T-helper 1 cell treated with Interleukin-12 subunit alpha and Interleukin-12 subunit beta and Interleukin-4 antibody, amounts not matched to agents 30 μg/mL and 1 μg/mL, for 36 hours (primary cell): ENCODE results near the gene RBFOX2.

Source experiments
- H3K27ac Mint-ChIP-seq: one replicate; pipeline ENCODE4 v1.8.0; 2021; ENCODE audit warnings: mild to moderate bottlenecking, mixed read lengths
- H3K27me3 Mint-ChIP-seq: one replicate; pipeline ENCODE4 v1.8.0; 2021; ENCODE audit warnings: low read depth, mixed read lengths
- H3K36me3 Mint-ChIP-seq: one replicate; pipeline ENCODE4 v1.8.0; 2021; ENCODE audit warnings: low read depth, mixed read lengths
- H3K4me1 Mint-ChIP-seq: one replicate; pipeline ENCODE4 v1.8.0; 2021; ENCODE audit warnings: low read depth, mixed read lengths
- H3K4me3 Mint-ChIP-seq: one replicate; pipeline ENCODE4 v1.8.0; 2021; ENCODE audit warnings: mild to moderate bottlenecking, moderate library complexity, mixed read lengths
- H3K9me3 Mint-ChIP-seq: one replicate; pipeline ENCODE4 v1.8.0; 2021; ENCODE audit warnings: mixed read lengths

RBFOX2 gene

GRCh38 chr22:35966314-35967045 is 62.1 kb downstream of the RBFOX2 start:
- no peak overlapping the region for H3K4me3 Mint-ChIP-seq
- peaks cover 35% of the 10 kb centered on the region for H3K27me3 Mint-ChIP-seq
- H3K36me3 Mint-ChIP-seq: no peaks in the 10 kb centered on the region
- H3K27ac Mint-ChIP-seq: no peak overlapping the region
- H3K4me1 Mint-ChIP-seq: no peaks in the 10 kb centered on the region
- H3K9me3 Mint-ChIP-seq: no peaks in the 10 kb centered on the region

- Mint-ChIP-seq H3K9me3 (no peaks in the 10 kb centered on the region), H3K4me1 (no peaks in the 10 kb centered on the region), H3K27me3 (peaks cover 33% of the 10 kb centered on the region), H3K4me3 (no peak overlapping the region), H3K36me3 (no peaks in the 10 kb centered on the region), H3K27ac (no peak overlapping the region)
These were observed 65.3 kb downstream of the RBFOX2 start for GRCh38 chr22:35963237-35963810.

GRCh38 chr22:35961480-35962295 is 66.9 kb downstream of the RBFOX2 start:
- H3K27ac Mint-ChIP-seq: no peak overlapping the region
- H3K4me1 Mint-ChIP-seq: no peaks in the 10 kb centered on the region
- H3K36me3 Mint-ChIP-seq: no peaks in the 10 kb centered on the region
- no peaks in the 10 kb centered on the region for H3K9me3 Mint-ChIP-seq
- H3K4me3 Mint-ChIP-seq: no peak overlapping the region
- H3K27me3 Mint-ChIP-seq: peaks cover 17% of the 10 kb centered on the region

- no peaks in the 10 kb centered on the region for H3K4me1 Mint-ChIP-seq
- no peaks in the 10 kb centered on the region for H3K36me3 Mint-ChIP-seq
- H3K4me3 Mint-ChIP-seq: no peak overlapping the region
- H3K27ac Mint-ChIP-seq: no peak overlapping the region
- H3K27me3 Mint-ChIP-seq: peaks cover 12% of the 10 kb centered on the region
- no peaks in the 10 kb centered on the region for H3K9me3 Mint-ChIP-seq
These were observed 67.8 kb downstream of the RBFOX2 start for GRCh38 chr22:35960854-35961253.

- Mint-ChIP-seq H3K27ac (no peak overlapping the region), H3K27me3 (peaks cover 4% of the 10 kb centered on the region), H3K4me3 (no peak overlapping the region), H3K9me3 (no peaks in the 10 kb centered on the region), H3K4me1 (no peaks in the 10 kb centered on the region), H3K36me3 (no peaks in the 10 kb centered on the region)
These were observed 69.4 kb downstream of the RBFOX2 start for GRCh38 chr22:35959121-35959800.

GRCh38 chr22:35958334-35958733 is 70.3 kb downstream of the RBFOX2 start:
- no peak overlapping the region for H3K27ac Mint-ChIP-seq
- H3K36me3 Mint-ChIP-seq: no peaks in the 10 kb centered on the region
- H3K4me1 Mint-ChIP-seq: no peaks in the 10 kb centered on the region
- peaks cover 4% of the 10 kb centered on the region for H3K27me3 Mint-ChIP-seq
- H3K9me3 Mint-ChIP-seq: no peaks in the 10 kb centered on the region
- no peak overlapping the region for H3K4me3 Mint-ChIP-seq

- Mint-ChIP-seq H3K4me3 (no peak overlapping the region), H3K36me3 (no peaks in the 10 kb centered on the region), H3K27ac (no peak overlapping the region), H3K4me1 (no peaks in the 10 kb centered on the region), H3K9me3 (no peaks in the 10 kb centered on the region), H3K27me3 (peaks cover 4% of the 10 kb centered on the region)
These were observed 71.0 kb downstream of the RBFOX2 start for GRCh38 chr22:35957589-35957988.

- peaks cover 4% of the 10 kb centered on the region for H3K27me3 Mint-ChIP-seq
- no peaks in the 10 kb centered on the region for H3K9me3 Mint-ChIP-seq
- no peaks in the 10 kb centered on the region for H3K4me1 Mint-ChIP-seq
- no peak overlapping the region for H3K27ac Mint-ChIP-seq
- H3K36me3 Mint-ChIP-seq: no peaks in the 10 kb centered on the region
- H3K4me3 Mint-ChIP-seq: no peak overlapping the region
These were observed 71.8 kb downstream of the RBFOX2 start for GRCh38 chr22:35956850-35957249.

- Mint-ChIP-seq H3K36me3 (no peaks in the 10 kb centered on the region), H3K4me3 (no peak overlapping the region), H3K27ac (no peak overlapping the region), H3K4me1 (no peaks in the 10 kb centered on the region), H3K27me3 (peaks cover 4% of the 10 kb centered on the region), H3K9me3 (no peaks in the 10 kb centered on the region)
These were observed 73.1 kb downstream of the RBFOX2 start for GRCh38 chr22:35955546-35955945.

GRCh38 chr22:35952576-35952975 is 76.0 kb downstream of the RBFOX2 start:
- Mint-ChIP-seq H3K4me1 (no peaks in the 10 kb centered on the region), H3K27me3 (peaks cover 6% of the 10 kb centered on the region), H3K9me3 (no peaks in the 10 kb centered on the region), H3K27ac (no peak overlapping the region), H3K4me3 (no peak overlapping the region), H3K36me3 (no peaks in the 10 kb centered on the region)

GRCh38 chr22:35950262-35950661 is 78.4 kb downstream of the RBFOX2 start:
- peaks cover 13% of the 10 kb centered on the region for H3K27me3 Mint-ChIP-seq
- H3K4me1 Mint-ChIP-seq: no peaks in the 10 kb centered on the region
- no peaks in the 10 kb centered on the region for H3K9me3 Mint-ChIP-seq
- no peaks in the 10 kb centered on the region for H3K36me3 Mint-ChIP-seq
- no peak overlapping the region for H3K4me3 Mint-ChIP-seq
- no peak overlapping the region for H3K27ac Mint-ChIP-seq

- Mint-ChIP-seq H3K4me3 (no peak overlapping the region), H3K36me3 (no peaks in the 10 kb centered on the region), H3K4me1 (no peaks in the 10 kb centered on the region), H3K27ac (no peak overlapping the region), H3K9me3 (no peaks in the 10 kb centered on the region), H3K27me3 (peaks cover 13% of the 10 kb centered on the region)
These were observed 79.4 kb downstream of the RBFOX2 start for GRCh38 chr22:35949243-35949642.

GRCh38 chr22:35947794-35948425 is 80.7 kb downstream of the RBFOX2 start:
- Mint-ChIP-seq H3K27me3 (peaks cover 17% of the 10 kb centered on the region), H3K27ac (no peak overlapping the region), H3K9me3 (no peaks in the 10 kb centered on the region), H3K36me3 (no peaks in the 10 kb centered on the region), H3K4me3 (no peak overlapping the region), H3K4me1 (no peaks in the 10 kb centered on the region)

GRCh38 chr22:35944458-35944857 is 84.2 kb downstream of the RBFOX2 start:
- Mint-ChIP-seq H3K27ac (no peak overlapping the region), H3K27me3 (peaks cover 31% of the 10 kb centered on the region), H3K4me3 (no peak overlapping the region), H3K4me1 (no peaks in the 10 kb centered on the region), H3K36me3 (no peaks in the 10 kb centered on the region), H3K9me3 (no peaks in the 10 kb centered on the region)
